WTC11 (cell line): Measurements from ENCODE around the gene SHKBP1. TPM values are rescaled to one million over a fixed set of nuclear protein-coding genes. Genes with fewer than 3 reads are reported as not detected.

Experiments used
- ATAC-seq: fragments of 200-7000 bp; cut with Tn5 transposase; 2 replicates; pipeline ENCODE4 v1.10.0; 2021; ENCODE audit warnings: mild to moderate bottlenecking, moderate library complexity
- CTCF ChIA-PET: fragments of 300-600 bp; sonication (Branson Sonifier 250); formaldehyde crosslinking; loops from one replicate; lab custom pipeline; 2021; ENCODE audit warnings: antibody characterized with exemption; lab: Charles Lee
- POLR2A ChIA-PET: fragments of 350-600 bp; sonication (Branson Sonifier 250); formaldehyde crosslinking; loops from one replicate; lab custom pipeline; 2021; ENCODE audit warnings: antibody characterized with exemption; lab: Charles Lee
- DNase-seq: peaks from one replicate; pipeline ENCODE4 v3.0.0; 2021; ENCODE audit warnings: low spot score
- H3K27ac Mint-ChIP-seq: 2 replicates; pipeline ENCODE4 v1.8.0; 2021; ENCODE audit warnings: mixed read lengths
- H3K27me3 Mint-ChIP-seq: 2 replicates; pipeline ENCODE4 v1.8.0; 2021; ENCODE audit warnings: low read depth, mild to moderate bottlenecking, moderate library complexity, mixed read lengths
- H3K36me3 Mint-ChIP-seq: 2 replicates; pipeline ENCODE4 v1.8.0; 2021; ENCODE audit warnings: mixed read lengths
- H3K4me1 Mint-ChIP-seq: 2 replicates; pipeline ENCODE4 v1.8.0; 2022; ENCODE audit warnings: mixed read lengths
- H3K4me3 Mint-ChIP-seq: 2 replicates; pipeline ENCODE4 v1.8.0; 2021; ENCODE audit warnings: mild to moderate bottlenecking, moderate library complexity, mixed read lengths
- H3K9me3 Mint-ChIP-seq: 2 replicates; pipeline ENCODE4 v1.8.0; 2021; ENCODE audit warnings: mixed read lengths
- AR ChIP-seq: fragments of 250-450 bp; sonication (Bioruptor Pico); IDR thresholded peaks from 2 replicates; pipeline ENCODE4 v1.9.0; 2021; ENCODE audit warnings: mild to moderate bottlenecking
- ATF2 ChIP-seq: sonication (generic); formaldehyde crosslinking; IDR thresholded peaks from 2 replicates; pipeline ENCODE4 v1.8.1; 2022; ENCODE audit warnings: low read depth, missing genetic modification reagents, borderline replicate concordance
- ELF4 ChIP-seq: sonication (generic); formaldehyde crosslinking; IDR thresholded peaks from 2 replicates; pipeline ENCODE4 v1.8.1; 2022; ENCODE audit warnings: low read depth, mild to moderate bottlenecking, moderate library complexity, missing genetic modification reagents
- ESRRA ChIP-seq: sonication (generic); formaldehyde crosslinking; IDR thresholded peaks from 2 replicates; pipeline ENCODE4 v1.8.1; 2022; ENCODE audit warnings: mild to moderate bottlenecking, missing genetic modification reagents, borderline replicate concordance
- GABPB1 ChIP-seq: sonication (generic); formaldehyde crosslinking; IDR thresholded peaks from 2 replicates; pipeline ENCODE4 v1.8.1; 2023; ENCODE audit warnings: mild to moderate bottlenecking, missing genetic modification reagents
- JUN ChIP-seq: sonication (generic); formaldehyde crosslinking; IDR thresholded peaks from 2 replicates; pipeline ENCODE4 v1.8.0; 2023; ENCODE audit warnings: mild to moderate bottlenecking, missing genetic modification reagents
- MLX ChIP-seq: sonication (generic); formaldehyde crosslinking; IDR thresholded peaks from 2 replicates; pipeline ENCODE4 v1.8.1; 2023; ENCODE audit warnings: mild to moderate bottlenecking, missing genetic modification reagents, moderate library complexity
- MXD4 ChIP-seq: fragments of 250-450 bp; sonication (Bioruptor Pico); IDR thresholded peaks from 2 replicates; pipeline ENCODE4 v1.8.0; 2021; ENCODE audit warnings: mild to moderate bottlenecking, moderate library complexity, borderline replicate concordance
- NFYB ChIP-seq: sonication (generic); formaldehyde crosslinking; conservative IDR thresholded peaks from 2 replicates; pipeline ENCODE4 v1.8.0; 2022; ENCODE audit warnings: low read depth, missing genetic modification reagents
- NR1H2 ChIP-seq: sonication (generic); formaldehyde crosslinking; IDR thresholded peaks from 2 replicates; pipeline ENCODE4 v1.9.0; 2021; ENCODE audit warnings: mild to moderate bottlenecking, moderate library complexity, missing genetic modification reagents
- SMAD4 ChIP-seq: sonication (generic); formaldehyde crosslinking; IDR thresholded peaks from 2 replicates; pipeline ENCODE4 v1.8.0; 2022; ENCODE audit warnings: mild to moderate bottlenecking, missing genetic modification reagents
- USF1 ChIP-seq: sonication (generic); formaldehyde crosslinking; IDR thresholded peaks from 2 replicates; pipeline ENCODE4 v1.8.0; 2022; ENCODE audit warnings: mild to moderate bottlenecking, missing genetic modification reagents
- USF2 ChIP-seq: sonication (generic); formaldehyde crosslinking; IDR thresholded peaks from 2 replicates; pipeline ENCODE4 v1.8.1; 2023; ENCODE audit warnings: mild to moderate bottlenecking, missing genetic modification reagents, moderate library complexity
- ZNF121 ChIP-seq: sonication (generic); formaldehyde crosslinking; IDR thresholded peaks from 2 replicates; pipeline ENCODE4 v1.8.0; 2023; ENCODE audit warnings: missing genetic modification reagents
- ZNF232 ChIP-seq: sonication (generic); formaldehyde crosslinking; IDR thresholded peaks from 2 replicates; pipeline ENCODE4 v1.8.0; 2022; ENCODE audit warnings: mild to moderate bottlenecking, missing genetic modification reagents
- ZNF423 ChIP-seq: fragments of 250-450 bp; sonication (Bioruptor Pico); IDR thresholded peaks from 2 replicates; pipeline ENCODE4 v2.1.2; 2022; ENCODE audit warnings: mild to moderate bottlenecking, moderate library complexity
- ZNF512 ChIP-seq: sonication (generic); formaldehyde crosslinking; IDR thresholded peaks from 2 replicates; pipeline ENCODE4 v1.8.1; 2022; ENCODE audit warnings: missing genetic modification reagents, borderline replicate concordance
- ZNF532 ChIP-seq: fragments of 250-450 bp; sonication (Bioruptor Pico); IDR thresholded peaks from 2 replicates; pipeline ENCODE4 v1.9.0; 2021; ENCODE audit warnings: mild to moderate bottlenecking, borderline replicate concordance
- total RNA-seq: library from RNA; stranded (reverse); gene quantifications from 3 replicates; pipeline ENCODE4 v1.2.3, GENCODE V29; 2021

The SHKBP1 gene
- total RNA-seq, 1 experiment from 2014 or later: 71.7 TPM

- DNase-seq (no peak), ATAC-seq (no peak)
- Mint-ChIP-seq H3K9me3 (no peaks in the 10 kb centered on the region), H3K4me1 (peaks cover 44% of the 10 kb centered on the region), H3K4me3 (no peak overlapping the region), H3K27ac (no peak overlapping the region), H3K36me3 (peaks cover 21% of the 10 kb centered on the region), H3K27me3 (peaks cover 35% of the 10 kb centered on the region)
- TF ChIP-seq ESRRA (no peak), SMAD4 (CRISPR knock-in tag) (no peak), NFYB (no peak), NR1H2 (CRISPR knock-in tag) (no peak), ZNF423 (CRISPR knock-in tag) (no peak), ATF2 (CRISPR knock-in tag) (no peak), ZNF232 (CRISPR knock-in tag) (no peak)
- CTCF ChIA-PET: interaction anchor here (0.8 to 2.0 kb wide), 5 partner anchors 17 to 346 kb away, joined by 3 to 6 read pairs (median 3); no protein-coding TSS in a partner anchor
- POLR2A ChIA-PET: interaction anchor here (0.5 kb wide), 1 partner anchor 60 kb away, joined by 4 read pairs; no protein-coding TSS in a partner anchor
Observed at GRCh38 chr19:40630571-40631160, 54.0 kb downstream of the SHKBP1 start.

GRCh38 chr19:40632311-40633036 is 55.8 kb downstream of the SHKBP1 start:
- Mint-ChIP-seq H3K36me3 (peaks cover 11% of the 10 kb centered on the region), H3K4me3 (no peak overlapping the region), H3K9me3 (no peaks in the 10 kb centered on the region), H3K27ac (no peak overlapping the region), H3K27me3 (peaks cover 51% of the 10 kb centered on the region), H3K4me1 (peaks cover 44% of the 10 kb centered on the region)
- DNase-seq (peak; percentile 56), ATAC-seq (peak; percentile 22)
- CTCF ChIA-PET: interaction anchor here (0.9 to 5.2 kb wide), 7 partner anchors 18 to 120 kb away, joined by 4 to 101 read pairs (median 23); partner anchors contain the start of gene LTBP4
- POLR2A ChIA-PET: no interaction called here
- TF ChIP-seq GABPB1 (CRISPR knock-in tag) (no peak), MXD4 (CRISPR knock-in tag) (no peak), ZNF121 (CRISPR knock-in tag) (peak; percentile 84; the same call in 1 of the 2 replicates), JUN (CRISPR knock-in tag) (no peak), USF2 (peak; percentile 76), ATF2 (CRISPR knock-in tag) (no peak), MLX (CRISPR knock-in tag) (no peak), USF1 (CRISPR knock-in tag) (peak; percentile 66), ELF4 (no peak), AR (CRISPR knock-in tag) (no peak), ZNF512 (CRISPR knock-in tag) (no peak), ZNF532 (CRISPR knock-in tag) (no peak)
